OCI-LY1 (cell line): ENCODE measurements around the gene NUDT21.
"Not testable (repeated sequence)": the region's sequence is repeated elsewhere in the genome, so short reads cannot be mapped to it uniquely, and the experiment has no call there.

Experiments
- H2AFZ ChIP-seq: fragments of 200-600 bp; sonication (generic), shearing (Covaris generic); 2 replicates; pipeline ENCODE4 v1.6.0; 2014; ENCODE audit warnings: antibody characterized with exemption, mild to moderate bottlenecking, low read length
- H3F3A ChIP-seq: fragments of 200-600 bp; sonication (generic), shearing (Covaris generic); 2 replicates; pipeline ENCODE4 v1.6.0; 2014; ENCODE audit warnings: mild to moderate bottlenecking, antibody characterized with exemption, low read length, moderate library complexity; ENCODE audit not compliant: insufficient read depth
- H3K27ac ChIP-seq: fragments of 200-600 bp; sonication (generic); 2 replicates; pipeline ENCODE4 v1.5.1; 2014; ENCODE audit warnings: low read length, mixed run types, mild to moderate bottlenecking, low read depth; ENCODE audit not compliant: poor library complexity, severe bottlenecking
- H3K27me3 ChIP-seq: fragments of 200-600 bp; sonication (generic); 2 replicates; pipeline ENCODE4 v1.6.0; 2014; ENCODE audit warnings: antibody characterized with exemption, mild to moderate bottlenecking, low read length, moderate library complexity; ENCODE audit not compliant: insufficient read depth
- H3K36me3 ChIP-seq: fragments of 200-600 bp; sonication (generic); 2 replicates; pipeline ENCODE4 v1.6.1; 2014; ENCODE audit warnings: mild to moderate bottlenecking, antibody characterized with exemption, low read length, moderate library complexity, mixed read lengths; ENCODE audit not compliant: insufficient read depth
- H3K4me1 ChIP-seq: fragments of 200-600 bp; sonication (generic); 2 replicates; pipeline ENCODE4 v1.5.1; 2014; ENCODE audit warnings: mild to moderate bottlenecking, low read length, moderate library complexity; ENCODE audit not compliant: insufficient read depth, severe bottlenecking
- H3K4me2 ChIP-seq: fragments of 200-600 bp; sonication (generic), shearing (Covaris generic); 2 replicates; pipeline ENCODE4 v1.6.1; 2014; ENCODE audit warnings: low read length
- H3K4me3 ChIP-seq: fragments of 200-600 bp; sonication (generic); 2 replicates; pipeline ENCODE4 v1.5.1; 2014; ENCODE audit warnings: low read length, low read depth, mild to moderate bottlenecking, mixed read lengths; ENCODE audit not compliant: poor library complexity, severe bottlenecking
- H3K79me2 ChIP-seq: fragments of 200-600 bp; shearing (Covaris generic); 2 replicates; pipeline ENCODE4 v1.6.1; 2016; ENCODE audit warnings: mixed run types, low read length, mixed read lengths; ENCODE audit not compliant: insufficient read depth
- H3K9ac ChIP-seq: fragments of 200-600 bp; sonication (generic), shearing (Covaris generic); 2 replicates; pipeline ENCODE4 v1.6.1; 2014; ENCODE audit warnings: mild to moderate bottlenecking, low read length, mixed read lengths
- H3K9me2 ChIP-seq: fragments of 200-600 bp; sonication (generic), shearing (Covaris generic); 2 replicates; pipeline ENCODE4 v1.6.1; 2014; ENCODE audit warnings: low read depth, mild to moderate bottlenecking, low read length, mixed read lengths
- H3K9me3 ChIP-seq: fragments of 200-600 bp; shearing (Covaris generic); 2 replicates; pipeline ENCODE4 v1.6.1; 2014; ENCODE audit warnings: low read length, mixed read lengths
- H4K20me1 ChIP-seq: fragments of 200-600 bp; sonication (generic), shearing (Covaris generic); 2 replicates; pipeline ENCODE4 v1.6.0; 2016; ENCODE audit warnings: mild to moderate bottlenecking, low read length; ENCODE audit not compliant: insufficient read depth
- EZH2 ChIP-seq: fragments of 200-600 bp; sonication (generic), shearing (Covaris generic); IDR thresholded peaks from 2 replicates; pipeline ENCODE4 v1.8.0; 2017; ENCODE audit warnings: borderline replicate concordance, mixed run types, mild to moderate bottlenecking, antibody characterized with exemption, low read length, moderate library complexity, mixed read lengths
- TF ChIP-seq, protein P1 (sequence below): fragments of 200-600 bp; sonication (generic), shearing (Covaris generic); IDR thresholded peaks from 2 replicates; pipeline ENCODE4 v1.5.1; 2017; ENCODE audit warnings: mild to moderate bottlenecking, antibody characterized with exemption, low read length, moderate library complexity, mixed read lengths

The NUDT21 gene

DNA sequence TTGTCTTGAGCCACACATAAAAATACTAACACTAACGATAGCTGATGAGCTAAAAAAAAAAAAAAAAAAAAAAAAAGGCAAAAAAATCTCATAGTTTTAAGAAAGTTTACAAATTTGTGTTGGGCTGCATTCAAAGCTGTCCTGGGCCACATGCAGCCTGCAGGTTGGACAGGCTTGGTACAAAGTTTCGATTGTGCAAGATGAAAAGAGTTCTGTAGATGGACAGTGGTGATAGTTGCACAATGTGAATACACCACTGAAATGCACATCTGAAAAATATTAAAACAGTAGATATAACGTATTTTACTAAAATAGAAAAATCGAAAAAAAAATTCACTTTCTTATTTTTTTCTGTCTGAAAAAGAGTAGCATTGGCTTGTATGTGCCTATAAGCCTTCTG lies 68.7 kb downstream of the NUDT21 start:
- no peaks in the 10 kb centered on the region for H3K27me3 ChIP-seq
- peaks cover 98% of the 10 kb centered on the region for H3K36me3 ChIP-seq
- H3K79me2 ChIP-seq = no peaks in the 10 kb centered on the region
- no peak overlapping the region for H3K27ac ChIP-seq
- no peaks in the 10 kb centered on the region for H3K4me1 ChIP-seq
- no peaks in the 10 kb centered on the region for H3K9me2 ChIP-seq
- peaks cover 6% of the 10 kb centered on the region; the same call in 1 of the 2 replicates for H3K9me3 ChIP-seq
- H4K20me1 ChIP-seq = no peaks in the 10 kb centered on the region
- no peak overlapping the region for H3K9ac ChIP-seq
- no peak overlapping the region for H3K4me2 ChIP-seq
- H3K4me3 ChIP-seq = no peak overlapping the region
- TF ChIP-seq EZH2 = no peak
- TF ChIP-seq, protein P1, sequence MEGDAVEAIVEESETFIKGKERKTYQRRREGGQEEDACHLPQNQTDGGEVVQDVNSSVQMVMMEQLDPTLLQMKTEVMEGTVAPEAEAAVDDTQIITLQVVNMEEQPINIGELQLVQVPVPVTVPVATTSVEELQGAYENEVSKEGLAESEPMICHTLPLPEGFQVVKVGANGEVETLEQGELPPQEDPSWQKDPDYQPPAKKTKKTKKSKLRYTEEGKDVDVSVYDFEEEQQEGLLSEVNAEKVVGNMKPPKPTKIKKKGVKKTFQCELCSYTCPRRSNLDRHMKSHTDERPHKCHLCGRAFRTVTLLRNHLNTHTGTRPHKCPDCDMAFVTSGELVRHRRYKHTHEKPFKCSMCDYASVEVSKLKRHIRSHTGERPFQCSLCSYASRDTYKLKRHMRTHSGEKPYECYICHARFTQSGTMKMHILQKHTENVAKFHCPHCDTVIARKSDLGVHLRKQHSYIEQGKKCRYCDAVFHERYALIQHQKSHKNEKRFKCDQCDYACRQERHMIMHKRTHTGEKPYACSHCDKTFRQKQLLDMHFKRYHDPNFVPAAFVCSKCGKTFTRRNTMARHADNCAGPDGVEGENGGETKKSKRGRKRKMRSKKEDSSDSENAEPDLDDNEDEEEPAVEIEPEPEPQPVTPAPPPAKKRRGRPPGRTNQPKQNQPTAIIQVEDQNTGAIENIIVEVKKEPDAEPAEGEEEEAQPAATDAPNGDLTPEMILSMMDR = no peak
- no peaks in the 10 kb centered on the region for H3F3A ChIP-seq
- no peak overlapping the region for H2AFZ ChIP-seq

DNA sequence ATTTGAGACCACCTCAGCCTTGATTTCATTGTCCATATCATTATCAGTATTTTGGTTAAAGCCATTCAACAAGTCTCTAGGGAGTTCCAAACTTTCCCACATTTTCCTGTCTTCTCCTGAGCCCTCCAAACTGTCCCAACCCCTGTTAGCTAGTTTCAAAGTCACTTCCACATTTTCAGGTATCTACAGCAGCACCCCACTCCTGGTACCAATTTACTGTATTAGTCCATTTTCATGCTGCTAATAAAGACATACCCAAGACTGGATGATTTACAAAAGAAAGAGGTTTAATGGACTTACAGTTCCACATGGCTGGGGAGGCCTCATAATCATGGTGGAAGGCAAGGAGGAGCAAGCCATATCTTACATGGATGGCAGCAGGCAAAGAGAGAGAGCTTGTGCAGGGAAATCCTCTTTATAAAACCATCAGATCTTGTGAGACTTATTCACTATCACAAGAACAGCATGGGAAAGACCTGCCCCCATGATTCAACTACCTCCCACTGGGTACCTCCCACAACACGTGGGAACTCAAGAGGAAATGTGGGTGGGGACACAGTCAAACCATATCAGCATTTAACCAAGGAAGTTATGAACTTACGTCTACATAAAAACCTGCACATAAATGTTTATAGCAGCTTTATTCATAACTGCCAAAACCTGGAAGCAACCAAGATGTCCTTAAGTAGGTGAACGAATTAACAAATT lies 70.2 kb downstream of the NUDT21 start:
- H3K79me2 ChIP-seq, H3K9ac ChIP-seq, H3K9me3 ChIP-seq, H3K4me2 ChIP-seq, H3K9me2 ChIP-seq, H3K4me3 ChIP-seq, H2AFZ ChIP-seq, H3K27me3 ChIP-seq, H3K27ac ChIP-seq, H3F3A ChIP-seq, H3K4me1 ChIP-seq, H4K20me1 ChIP-seq: not testable (repeated sequence)
- H3K36me3 ChIP-seq = peaks cover 83% of the 10 kb centered on the region
